ENCODE results near the gene PHAX.
"Not testable (repeated sequence)": the region's sequence is repeated elsewhere in the genome, so short reads cannot be mapped to it uniquely, and the experiment has no call there.

Gene PHAX, protein sequence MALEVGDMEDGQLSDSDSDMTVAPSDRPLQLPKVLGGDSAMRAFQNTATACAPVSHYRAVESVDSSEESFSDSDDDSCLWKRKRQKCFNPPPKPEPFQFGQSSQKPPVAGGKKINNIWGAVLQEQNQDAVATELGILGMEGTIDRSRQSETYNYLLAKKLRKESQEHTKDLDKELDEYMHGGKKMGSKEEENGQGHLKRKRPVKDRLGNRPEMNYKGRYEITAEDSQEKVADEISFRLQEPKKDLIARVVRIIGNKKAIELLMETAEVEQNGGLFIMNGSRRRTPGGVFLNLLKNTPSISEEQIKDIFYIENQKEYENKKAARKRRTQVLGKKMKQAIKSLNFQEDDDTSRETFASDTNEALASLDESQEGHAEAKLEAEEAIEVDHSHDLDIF

DNA sequence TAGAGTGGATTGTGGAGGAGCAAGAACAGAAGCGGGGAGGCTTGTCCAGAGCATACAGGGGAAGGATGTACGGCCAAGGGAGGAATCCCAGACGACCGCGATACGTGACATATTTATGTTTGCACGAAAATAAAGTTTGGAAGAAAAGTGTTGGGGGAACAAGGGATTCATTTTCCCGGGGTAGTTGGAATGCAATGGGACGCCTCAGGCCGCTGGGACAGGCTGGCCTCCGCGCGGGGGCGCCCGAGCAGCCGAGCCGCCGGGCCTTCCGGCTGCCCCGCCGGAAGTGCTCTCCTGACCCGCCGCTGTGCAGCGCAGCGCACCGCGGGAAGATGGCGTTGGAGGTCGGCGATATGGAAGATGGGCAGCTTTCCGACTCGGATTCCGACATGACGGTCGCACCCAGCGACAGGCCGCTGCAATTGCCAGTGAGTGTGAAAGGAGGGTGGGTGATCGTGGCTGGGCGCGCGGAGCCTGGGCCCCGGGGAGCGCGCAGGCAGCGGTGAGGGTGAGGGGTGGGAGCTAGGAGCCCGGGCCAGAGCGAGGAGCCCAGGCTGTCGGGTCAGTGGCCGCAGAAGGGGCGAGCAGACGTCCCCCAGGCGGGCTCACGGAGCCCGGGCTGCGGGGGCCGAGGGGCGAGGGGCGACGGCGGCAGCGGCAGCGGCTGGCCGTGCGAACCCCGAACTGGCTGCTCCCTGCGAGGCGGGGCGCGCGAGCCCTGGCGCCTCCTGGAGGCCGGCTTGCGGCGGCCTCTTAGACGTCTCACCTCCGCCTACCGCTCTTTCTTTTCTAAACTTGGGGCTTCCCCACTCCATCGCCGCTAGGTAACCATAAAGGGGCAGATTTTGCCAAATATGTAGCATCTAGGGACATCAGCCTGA lies at the start of gene PHAX:
Gene PHAX (plus strand): TSS at position 317 of the 881 bp plus-strand sequence. CDS start 16 bp downstream, at position 333.
- DNase-seq = peak; percentile 75

DNA sequence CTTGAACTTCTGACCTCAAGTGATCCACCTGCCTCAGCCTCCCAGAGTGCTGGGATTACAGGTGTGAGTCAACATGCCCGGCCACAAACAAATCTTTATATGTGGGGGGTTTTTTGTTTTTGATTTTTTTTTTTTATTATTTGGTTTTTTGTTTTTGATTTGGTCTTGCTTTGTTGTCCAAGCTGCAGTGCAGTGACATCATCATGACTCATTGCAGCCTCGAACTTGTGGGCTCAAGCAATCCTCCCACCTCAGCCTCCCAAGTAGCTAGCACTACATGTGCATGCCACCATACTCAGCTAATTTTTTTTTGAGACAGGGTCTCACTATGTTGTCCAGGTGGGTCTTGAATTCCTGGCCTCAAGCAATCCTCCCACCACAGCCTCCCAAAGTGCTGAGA lies 48.1 kb upstream of the PHAX start:
- DNase-seq = no peak

DNA sequence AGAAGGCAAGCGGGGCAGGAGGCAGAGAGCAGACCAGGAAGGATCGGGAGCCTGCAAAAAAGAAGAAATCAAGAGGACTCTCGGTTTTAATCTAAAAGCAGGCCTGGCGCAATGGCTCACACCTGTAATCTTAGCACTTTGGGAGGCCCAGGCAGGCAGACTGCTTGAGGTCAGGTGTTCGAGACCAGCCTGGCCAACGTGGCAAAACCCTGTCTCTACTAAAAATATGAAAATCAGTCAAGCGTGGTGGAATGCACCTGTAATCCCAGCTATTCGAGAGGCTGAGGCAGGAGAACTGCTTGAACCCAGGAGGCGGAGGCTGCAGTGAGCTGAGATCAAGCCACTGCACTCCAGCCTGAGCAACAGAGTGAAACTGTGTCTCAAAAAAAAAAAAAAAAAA lies 45.6 kb upstream of the PHAX start:
- DNase-seq = not testable (repeated sequence)

DNA sequence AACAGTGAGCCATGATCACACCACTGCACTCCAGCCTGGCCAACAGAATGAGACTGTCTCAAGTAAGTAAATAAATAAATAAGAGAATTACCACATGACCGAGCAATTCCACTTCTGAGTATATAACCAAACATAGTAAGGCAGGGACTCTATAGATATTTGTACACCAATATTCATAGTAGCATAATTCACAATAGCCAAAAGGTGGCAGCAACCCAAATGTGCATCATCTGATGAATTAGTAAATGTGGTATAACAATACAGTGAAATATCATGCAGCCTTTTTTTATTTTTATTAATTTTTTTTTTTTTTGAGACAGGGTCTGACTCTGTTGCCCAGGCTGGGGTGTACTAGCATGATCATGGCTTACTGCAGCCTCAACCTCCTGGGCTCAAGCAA lies 38.8 kb upstream of the PHAX start:
- no peak for DNase-seq

DNA sequence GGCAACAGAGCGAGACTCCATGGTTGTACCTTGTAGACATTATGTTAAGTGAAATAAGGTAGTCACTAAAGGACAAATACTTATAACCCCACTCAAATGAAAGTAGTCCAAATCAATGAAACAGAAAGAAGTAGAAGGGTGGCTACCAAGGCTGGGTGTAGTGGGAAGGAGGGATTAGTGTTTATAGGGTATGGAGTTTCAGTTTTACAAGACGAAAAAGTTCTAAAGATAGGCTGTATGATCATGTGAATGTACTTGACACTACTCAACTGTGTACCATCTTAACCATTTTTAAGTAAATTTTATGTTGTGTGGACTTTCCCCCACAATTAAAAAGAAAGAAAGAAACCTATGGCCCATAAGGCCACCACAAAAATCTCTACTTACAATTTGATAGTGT lies 37.9 kb upstream of the PHAX start:
- DNase-seq = no peak

DNA sequence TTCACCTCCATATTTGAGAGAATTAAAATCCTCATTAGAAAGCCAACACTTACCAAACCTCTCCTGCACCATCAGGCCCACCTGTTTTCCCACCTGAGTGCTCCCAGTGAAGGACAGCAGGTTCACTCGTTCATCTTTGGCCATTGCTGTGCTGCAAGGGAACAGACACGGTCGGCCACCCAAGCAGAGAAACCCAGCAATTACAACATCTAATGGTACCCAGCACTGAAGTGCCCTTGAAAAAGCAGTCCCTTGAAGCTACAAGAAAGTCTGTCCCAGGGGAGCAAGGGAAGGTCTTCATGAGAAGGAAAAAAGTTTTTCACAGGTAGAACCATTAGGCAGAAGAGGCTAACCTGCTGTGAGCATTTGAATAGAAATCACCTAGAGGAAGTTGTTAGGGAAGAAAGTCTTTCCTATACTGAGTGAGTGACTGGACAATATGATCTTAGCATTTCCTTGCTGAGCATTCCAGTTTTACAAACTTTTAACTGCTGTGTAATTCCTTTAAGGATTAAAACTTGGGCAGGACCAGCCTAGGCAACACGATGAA lies 32.5 kb upstream of the PHAX start:
- no peak for DNase-seq

DNA sequence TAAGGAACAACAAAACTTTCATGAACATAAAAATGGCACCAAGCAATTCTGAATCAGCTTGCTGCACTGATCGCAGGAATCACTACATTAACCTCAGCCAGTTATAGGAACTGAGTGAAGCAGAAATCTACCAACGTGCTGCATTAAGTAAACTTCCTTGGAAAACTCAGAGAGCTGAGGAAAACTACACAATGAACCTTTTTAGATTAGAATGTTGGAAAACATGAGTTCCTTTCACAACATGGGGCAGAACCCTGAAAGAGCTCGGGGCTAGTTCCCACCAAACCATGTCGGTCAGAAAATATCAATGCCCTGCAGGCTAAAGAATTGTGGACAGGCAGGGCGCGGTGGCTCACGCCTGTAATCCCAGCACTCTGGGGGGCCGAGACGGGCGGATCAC lies 25.1 kb upstream of the PHAX start:
- no peak for DNase-seq

DNA sequence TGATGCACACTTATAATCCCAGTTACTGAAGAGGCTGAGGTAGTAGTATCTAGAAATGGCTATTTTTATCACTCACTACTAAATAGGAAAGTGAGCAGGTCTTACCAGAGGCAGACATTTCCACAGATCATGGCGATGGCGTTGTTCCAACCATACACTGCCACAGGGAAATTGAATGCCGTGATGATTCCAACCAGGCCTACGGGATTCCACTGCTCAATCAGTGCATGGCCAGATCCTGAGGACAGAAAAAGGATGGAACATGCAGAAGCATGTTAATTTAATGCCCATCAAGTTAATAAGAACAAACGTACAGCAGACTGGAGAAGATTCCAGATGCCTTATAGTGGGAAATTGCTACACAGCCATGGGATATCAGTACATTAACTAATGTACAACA lies 23.8 kb upstream of the PHAX start:
- DNase-seq = no peak

DNA sequence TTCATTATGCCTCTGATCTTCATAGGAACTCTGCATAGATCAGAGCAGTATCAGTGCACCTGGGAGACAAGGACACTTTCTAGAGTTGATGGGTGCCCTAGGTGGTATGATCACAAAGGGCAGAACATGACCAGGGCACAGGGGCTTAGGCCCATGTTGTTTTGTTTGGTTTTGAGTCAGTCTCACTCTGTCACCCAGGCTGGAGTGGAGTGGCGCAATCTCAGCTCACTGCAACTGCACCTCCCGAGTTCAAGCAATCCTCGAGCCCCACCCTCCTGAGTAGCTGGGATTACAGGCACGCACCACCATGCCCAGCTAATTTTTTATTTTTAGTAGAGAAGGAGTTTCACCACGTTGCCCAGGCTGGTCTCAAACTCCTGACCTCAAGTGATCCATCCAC lies 23.3 kb upstream of the PHAX start:
- DNase-seq = no peak

DNA sequence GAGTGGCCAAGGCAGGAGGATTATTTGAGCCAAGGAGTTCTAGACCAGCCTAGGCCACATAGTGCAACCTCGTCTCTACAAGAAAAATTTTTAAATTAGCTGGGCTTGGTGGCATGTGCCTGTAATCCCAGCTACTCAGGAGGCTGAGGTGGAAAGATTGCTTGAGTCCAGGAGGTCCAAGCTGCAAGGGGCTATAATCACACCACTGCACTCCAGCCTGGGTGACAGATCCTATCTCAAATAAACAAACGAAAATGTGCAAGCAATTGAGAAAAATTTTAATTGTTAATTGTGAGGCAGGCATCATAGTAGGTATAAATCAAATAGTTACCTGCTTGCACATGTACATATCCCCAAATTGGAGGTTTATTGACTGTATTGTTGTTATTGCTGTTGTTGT lies 21.0 kb upstream of the PHAX start:
- DNase-seq = no peak

DNA sequence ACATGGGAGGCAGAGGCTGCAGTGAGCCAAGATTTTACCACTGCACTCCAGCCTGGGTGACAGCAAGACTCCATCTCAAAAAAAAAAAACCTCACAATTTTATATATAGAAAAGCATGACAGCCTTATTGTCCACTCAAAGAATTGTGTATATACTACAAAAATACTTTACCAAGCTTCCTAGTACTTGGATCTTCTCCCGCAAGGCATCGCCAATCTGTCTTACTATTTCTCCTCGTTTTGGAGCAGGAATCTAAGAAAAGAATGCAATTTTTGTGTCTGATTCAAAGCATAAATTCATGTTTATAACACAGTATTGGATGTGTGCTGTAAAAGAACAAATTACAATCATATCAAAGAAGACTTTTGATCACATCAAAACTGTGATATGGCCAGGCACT lies 17.0 kb upstream of the PHAX start:
- DNase-seq = no peak

DNA sequence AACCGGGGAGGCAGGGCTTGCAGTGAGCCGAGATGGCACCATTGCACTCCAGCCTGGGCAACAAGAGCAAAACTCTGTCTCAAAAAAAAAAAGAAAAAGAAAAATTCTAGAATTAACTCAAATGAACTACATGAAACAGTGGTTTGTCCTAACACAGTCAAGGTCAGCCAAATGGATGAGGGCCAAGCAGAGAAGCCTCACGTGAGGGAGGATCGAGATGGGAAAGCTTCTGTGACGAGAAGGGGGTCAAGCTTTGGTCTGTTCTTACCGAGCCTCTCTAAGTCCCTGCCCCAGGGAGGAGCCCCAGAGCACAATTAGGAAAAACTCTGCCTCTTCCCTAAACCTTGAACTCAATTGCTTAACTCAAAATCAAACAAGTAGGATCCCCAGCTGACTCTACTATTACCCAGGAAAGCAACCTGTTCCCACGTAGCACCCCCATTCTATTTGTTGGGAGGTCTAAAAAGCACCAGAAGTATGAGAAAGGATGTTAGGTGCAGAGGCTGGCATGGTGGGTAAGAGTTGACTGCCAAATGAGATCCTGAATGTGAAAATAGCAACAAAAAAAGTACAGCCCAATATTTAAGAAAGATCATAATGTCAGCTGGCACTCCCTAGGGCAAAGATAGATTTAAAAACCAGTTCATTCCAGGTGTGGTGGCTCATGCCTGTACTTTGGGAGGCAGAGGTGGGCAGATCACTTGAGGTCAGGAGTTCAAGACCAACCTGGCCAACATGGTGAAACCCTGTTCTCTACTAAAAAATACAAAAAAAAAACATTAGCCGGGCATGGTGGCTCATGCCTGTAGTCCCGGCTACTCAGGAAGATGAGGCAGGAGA lies 13.0 kb upstream of the PHAX start:
- no peak for DNase-seq

DNA sequence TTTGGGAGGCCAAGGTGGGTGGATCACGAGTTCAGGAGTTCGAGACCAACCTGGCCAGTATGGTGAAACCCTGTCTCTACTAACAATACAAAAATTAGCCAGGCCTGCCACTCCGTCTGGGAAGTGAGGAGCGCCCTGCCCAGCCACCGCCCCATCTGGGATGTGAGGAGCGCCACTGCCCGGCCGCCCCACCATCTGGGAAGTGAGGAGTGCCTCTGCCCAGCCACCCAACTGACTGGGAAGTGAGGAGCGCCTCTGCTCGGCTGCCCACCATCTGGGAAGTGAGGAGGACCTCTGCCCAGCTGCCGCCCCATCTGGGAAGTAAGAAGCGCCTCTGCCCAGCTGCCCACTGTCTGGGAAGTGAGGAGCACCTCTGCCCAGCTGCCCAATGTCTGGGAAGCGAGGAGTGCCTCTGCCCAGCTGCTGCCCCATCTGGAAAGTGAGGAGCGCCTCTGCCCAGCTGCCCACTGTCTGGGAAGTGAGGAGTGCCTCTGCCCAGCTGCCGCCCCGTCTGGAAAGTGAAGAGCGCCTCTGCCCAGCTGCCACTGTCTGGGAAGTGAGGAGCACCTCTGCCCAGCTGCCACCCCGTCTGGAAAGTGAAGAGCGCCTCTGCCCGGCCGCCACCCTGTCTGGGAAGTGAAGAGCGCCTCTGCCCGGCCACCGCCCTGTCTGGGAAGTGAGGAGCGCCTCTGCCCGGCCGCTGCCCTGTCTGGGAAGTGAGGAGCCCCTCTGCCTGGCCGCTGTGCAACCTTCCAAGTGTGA lies 11.0 kb upstream of the PHAX start:
- DNase-seq = no peak

DNA sequence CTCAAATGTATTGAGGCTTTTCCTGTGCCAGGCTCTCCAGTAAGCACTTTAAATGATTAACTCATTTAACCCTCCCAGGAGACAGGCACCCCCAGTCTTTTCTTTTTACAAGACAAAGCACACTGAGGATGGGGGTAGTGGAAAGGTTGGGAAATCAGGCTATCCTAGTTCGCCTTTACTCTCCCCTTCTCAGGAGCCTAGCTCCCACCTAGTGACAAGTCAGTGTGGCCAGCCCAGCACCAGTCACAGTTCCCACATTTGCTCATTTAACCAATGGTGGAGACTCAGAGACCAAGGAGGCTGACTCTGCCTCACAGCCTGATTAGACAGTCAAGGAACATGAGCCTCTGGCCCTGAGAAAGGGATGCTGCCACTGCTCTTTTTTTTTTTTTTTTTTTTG lies 9.2 kb upstream of the PHAX start:
- no peak for DNase-seq

DNA sequence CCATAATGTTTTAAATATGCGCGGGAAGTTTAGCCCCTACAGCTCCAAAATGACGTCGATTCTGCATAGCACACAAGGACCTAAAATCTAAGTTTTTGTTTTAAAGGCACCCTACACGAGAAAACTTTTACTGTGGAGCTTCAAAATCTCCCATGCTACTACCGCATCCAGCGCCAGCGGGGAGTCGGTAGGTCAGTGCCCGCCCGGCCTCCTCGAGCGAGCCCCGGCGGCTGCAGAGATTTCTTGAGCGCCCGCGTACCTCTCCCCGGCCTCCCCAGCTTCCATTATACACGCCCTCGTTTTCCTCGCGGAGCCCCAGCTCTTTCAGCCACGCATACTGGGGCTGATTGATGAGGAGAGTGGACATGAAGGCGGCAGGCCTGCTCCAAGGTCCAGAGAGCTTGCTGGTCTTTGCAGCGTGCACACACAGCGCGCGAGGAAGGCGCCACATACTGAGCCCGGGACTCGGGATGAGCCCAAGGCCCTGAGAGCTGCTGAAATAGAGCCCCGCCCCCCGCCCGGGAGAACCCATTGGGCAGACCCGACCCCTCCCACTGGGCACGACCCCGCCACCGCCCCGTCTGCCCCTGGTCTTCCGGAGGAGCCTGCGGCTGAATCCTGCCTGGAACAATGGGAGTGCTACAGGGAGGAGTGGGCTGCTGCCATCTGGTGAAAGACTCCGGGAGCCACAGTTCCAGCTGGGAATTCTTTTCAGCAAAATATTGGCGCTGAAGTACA lies 5.8 kb upstream of the PHAX start, which contains the start of gene ALDH7A1:
Gene ALDH7A1 (minus strand): TSS at position 472 of the 738 bp plus-strand sequence. CDS start 21 bp downstream, at position 451.
- DNase-seq = no peak

DNA sequence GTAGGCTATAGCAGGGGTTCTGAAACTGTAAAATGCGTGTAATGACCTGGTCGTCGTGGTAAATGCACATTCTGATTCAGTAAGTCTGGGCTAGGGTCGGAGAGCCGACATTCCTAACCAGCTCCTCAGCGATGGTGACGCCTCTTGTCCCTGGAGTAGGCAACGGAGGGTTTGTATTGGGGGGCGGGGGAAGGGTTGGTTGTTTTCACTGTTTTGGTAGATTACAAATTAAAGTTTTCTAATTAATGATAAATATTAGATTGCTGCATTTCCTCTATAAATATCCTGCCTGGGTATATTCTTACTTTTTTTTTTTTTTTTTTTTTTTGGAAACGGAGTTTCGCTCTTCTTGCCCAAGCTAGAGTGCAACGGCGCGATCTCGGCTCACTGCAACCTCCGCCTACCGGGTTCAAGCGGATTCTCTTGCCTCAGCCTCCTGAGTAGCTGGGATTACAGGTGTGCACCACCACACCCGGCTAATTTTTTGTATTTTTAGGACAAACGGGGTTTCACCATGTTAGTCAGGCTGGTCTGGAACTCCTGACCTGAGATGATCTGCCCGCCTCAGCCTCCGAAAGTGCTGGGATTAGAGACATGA lies 5.2 kb upstream of the PHAX start:
- DNase-seq = no peak

DNA sequence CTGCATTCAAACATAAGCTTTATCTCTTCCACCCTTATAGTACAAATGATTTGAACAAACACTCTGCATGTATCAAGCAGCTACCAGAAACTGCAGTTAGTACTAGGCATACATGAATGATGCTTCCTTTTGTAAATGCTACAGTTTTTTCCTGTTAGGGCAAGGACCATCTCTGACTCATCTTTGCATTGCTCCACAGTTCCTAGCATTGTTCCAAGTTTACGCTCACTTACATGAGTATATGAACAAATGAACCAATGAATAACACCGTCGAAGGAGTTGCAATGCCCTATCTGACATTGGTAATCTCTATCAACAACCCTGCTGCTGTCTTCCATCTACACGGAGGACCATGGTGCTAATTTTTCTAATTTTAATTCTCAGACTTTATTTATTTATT lies 3.6 kb upstream of the PHAX start:
- DNase-seq = no peak

DNA sequence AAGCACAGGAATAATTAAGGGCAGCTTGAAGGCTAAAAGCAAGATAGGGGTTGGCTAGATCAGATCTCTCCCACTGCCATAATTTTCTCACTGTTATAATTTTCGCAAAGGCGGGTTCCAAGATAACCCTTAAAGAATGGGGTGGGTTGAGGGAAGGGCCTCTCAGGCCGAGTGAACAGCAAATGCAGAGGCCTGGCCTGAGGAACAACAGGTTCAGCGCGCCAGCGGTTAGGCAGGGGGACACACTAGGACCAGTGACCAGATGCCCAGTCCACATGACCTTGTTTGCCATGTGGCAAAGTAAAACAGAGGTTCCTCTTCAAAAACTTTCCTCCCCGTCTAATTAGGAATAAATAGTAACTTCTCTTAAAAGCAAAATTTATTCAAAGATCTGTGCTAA lies 1.2 kb upstream of the PHAX start:
- no peak for DNase-seq

DNA sequence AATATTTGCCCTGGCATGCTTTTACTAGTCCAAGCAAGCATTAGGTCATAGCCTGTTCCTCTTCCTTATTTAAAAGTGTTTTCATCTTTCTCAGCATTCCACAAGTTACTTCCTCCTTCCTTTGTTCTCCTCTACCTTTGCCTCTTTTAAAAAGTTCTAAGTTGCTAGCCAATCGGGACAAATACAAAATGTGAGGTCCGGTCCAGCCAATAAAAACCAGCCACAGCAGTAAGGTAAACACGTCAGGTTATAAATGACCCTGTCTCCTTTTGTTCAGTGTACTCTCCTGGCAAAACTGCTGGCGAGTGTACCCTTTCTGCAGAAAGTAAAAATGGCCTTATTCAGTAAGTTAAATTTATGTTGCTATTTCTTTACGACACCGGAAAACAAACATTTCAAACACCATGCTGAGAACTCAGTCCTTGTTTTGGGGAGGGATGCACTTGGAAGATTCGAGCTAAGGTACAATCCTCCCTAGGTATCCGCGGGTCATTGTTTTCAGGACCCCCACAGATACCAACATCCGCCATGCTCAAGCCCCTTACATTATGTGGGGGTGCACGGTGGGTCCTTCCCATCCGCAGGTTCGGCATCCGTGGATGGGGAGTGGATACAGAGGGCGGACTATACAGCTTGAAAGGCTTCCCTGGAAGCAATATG lies 646 bp upstream of the PHAX start:
- not testable (repeated sequence) for DNase-seq

DNA sequence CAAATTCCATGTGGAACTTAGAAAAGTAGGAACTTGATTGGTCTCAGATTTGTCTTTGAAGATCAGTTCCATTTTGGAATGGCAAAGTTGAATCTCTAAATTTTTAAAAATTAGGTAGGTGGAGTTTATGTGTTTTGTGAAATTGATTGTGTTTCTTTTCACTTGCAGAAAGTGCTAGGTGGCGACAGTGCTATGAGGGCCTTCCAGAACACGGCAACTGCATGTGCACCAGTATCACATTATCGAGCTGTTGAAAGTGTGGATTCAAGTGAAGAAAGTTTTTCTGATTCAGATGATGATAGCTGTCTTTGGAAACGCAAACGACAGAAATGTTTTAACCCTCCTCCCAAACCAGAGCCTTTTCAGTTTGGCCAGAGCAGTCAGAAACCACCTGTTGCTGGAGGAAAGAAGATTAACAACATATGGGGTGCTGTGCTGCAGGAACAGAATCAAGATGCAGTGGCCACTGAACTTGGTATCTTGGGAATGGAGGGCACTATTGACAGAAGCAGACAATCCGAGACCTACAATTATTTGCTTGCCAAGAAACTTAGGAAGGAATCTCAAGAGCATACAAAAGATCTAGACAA lies 2.8 kb downstream of the PHAX start:
- no peak for DNase-seq

All from CD4-positive, alpha-beta T cell treated with Interleukin-4 for 4 hours (primary cell).